Neural cell (in vitro differentiated cells): Measurements from ENCODE around the gene RCC2.

Experiments
- CTCF ChIP-seq: fragments of 450-650 bp; IDR thresholded peaks from 2 replicates; pipeline ENCODE4 v1.5.1; 2014; ENCODE audit warnings: antibody characterized with exemption, mild to moderate bottlenecking, moderate library complexity; ENCODE audit not compliant: poor library complexity, severe bottlenecking
- EP300 ChIP-seq: fragments of 450-650 bp; conservative IDR thresholded peaks from 2 replicates; pipeline ENCODE4 v1.6.1; 2014; ENCODE audit warnings: antibody characterized with exemption, mild to moderate bottlenecking, moderate library complexity; ENCODE audit not compliant: poor library complexity, severe bottlenecking
- EZH2 ChIP-seq: fragments of 200-600, 300-800 bp; shearing (Covaris generic), sonication (generic); IDR thresholded peaks from 2 replicates; pipeline ENCODE4 v1.6.1; 2014; ENCODE audit warnings: antibody characterized with exemption, low read length, borderline replicate concordance, mild to moderate bottlenecking; ENCODE audit not compliant: insufficient read depth, poor library complexity, severe bottlenecking
- MXI1 ChIP-seq: fragments of 450-650 bp; conservative IDR thresholded peaks from 2 replicates; pipeline ENCODE4 v1.6.1; 2014; ENCODE audit warnings: antibody characterized with exemption, mild to moderate bottlenecking; ENCODE audit not compliant: poor library complexity, severe bottlenecking
- POLR2AphosphoS5 ChIP-seq: IDR thresholded peaks from 2 replicates; pipeline ENCODE4 v1.6.1; 2012
- RAD21 ChIP-seq: fragments of 450-650 bp; conservative IDR thresholded peaks from 2 replicates; pipeline ENCODE4 v1.6.1; 2014; ENCODE audit warnings: antibody characterized with exemption, mild to moderate bottlenecking, moderate library complexity
- SMC3 ChIP-seq: fragments of 450-650 bp; conservative IDR thresholded peaks from 2 replicates; pipeline ENCODE4 v1.6.1; 2014; ENCODE audit warnings: antibody characterized with exemption, mild to moderate bottlenecking, moderate library complexity; ENCODE audit not compliant: poor library complexity
- TAF1 ChIP-seq: IDR thresholded peaks from 2 replicates; pipeline ENCODE4 v1.6.1; 2012; ENCODE audit warnings: low read depth
- TF ChIP-seq, protein P1 (sequence below): IDR thresholded peaks from 2 replicates; pipeline ENCODE4 v1.6.1; 2012; ENCODE audit warnings: borderline replicate concordance

- TF ChIP-seq CTCF (no peak), RAD21 (no peak), POLR2AphosphoS5 (no peak), MXI1 (no peak), SMC3 (no peak), EP300 (no peak), EZH2 (no peak), TAF1 (no peak)
- TF ChIP-seq, protein P1, sequence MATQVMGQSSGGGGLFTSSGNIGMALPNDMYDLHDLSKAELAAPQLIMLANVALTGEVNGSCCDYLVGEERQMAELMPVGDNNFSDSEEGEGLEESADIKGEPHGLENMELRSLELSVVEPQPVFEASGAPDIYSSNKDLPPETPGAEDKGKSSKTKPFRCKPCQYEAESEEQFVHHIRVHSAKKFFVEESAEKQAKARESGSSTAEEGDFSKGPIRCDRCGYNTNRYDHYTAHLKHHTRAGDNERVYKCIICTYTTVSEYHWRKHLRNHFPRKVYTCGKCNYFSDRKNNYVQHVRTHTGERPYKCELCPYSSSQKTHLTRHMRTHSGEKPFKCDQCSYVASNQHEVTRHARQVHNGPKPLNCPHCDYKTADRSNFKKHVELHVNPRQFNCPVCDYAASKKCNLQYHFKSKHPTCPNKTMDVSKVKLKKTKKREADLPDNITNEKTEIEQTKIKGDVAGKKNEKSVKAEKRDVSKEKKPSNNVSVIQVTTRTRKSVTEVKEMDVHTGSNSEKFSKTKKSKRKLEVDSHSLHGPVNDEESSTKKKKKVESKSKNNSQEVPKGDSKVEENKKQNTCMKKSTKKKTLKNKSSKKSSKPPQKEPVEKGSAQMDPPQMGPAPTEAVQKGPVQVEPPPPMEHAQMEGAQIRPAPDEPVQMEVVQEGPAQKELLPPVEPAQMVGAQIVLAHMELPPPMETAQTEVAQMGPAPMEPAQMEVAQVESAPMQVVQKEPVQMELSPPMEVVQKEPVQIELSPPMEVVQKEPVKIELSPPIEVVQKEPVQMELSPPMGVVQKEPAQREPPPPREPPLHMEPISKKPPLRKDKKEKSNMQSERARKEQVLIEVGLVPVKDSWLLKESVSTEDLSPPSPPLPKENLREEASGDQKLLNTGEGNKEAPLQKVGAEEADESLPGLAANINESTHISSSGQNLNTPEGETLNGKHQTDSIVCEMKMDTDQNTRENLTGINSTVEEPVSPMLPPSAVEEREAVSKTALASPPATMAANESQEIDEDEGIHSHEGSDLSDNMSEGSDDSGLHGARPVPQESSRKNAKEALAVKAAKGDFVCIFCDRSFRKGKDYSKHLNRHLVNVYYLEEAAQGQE = no peak
These were observed 80.9 kb downstream of the RCC2 start for GRCh38 chr1:17358557-17358956.
